Stimulated activated CD8-positive, alpha-beta memory T cell treated with anti-CD3 and anti-CD28 coated beads, Interleukin-2, amount 100 ng/mL, for 48 hours (primary cell): ENCODE data around the gene IZUMO3.
"Not testable (repeated sequence)": the region's sequence is repeated elsewhere in the genome, so short reads cannot be mapped to it uniquely, and the experiment has no call there.

Experiments used
- DNase-seq, 2 donors: peaks; one replicate each; pipeline ENCODE4 v3.0.0-alpha.2; 2020; ENCODE audit warnings: low read depth in 2 of 2

IZUMO3 gene, protein sequence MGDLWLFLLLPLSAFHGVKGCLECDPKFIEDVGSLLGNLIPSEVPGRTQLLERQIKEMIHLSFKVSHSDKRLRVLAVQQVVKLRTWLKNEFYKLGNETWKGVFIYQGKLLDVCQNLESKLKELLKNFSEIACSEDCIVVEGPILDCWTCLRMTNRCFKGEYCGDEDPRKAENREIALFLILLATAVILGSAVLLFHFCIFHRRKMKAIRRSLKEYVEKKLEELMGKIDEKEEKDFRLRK

GRCh38 chr9:24545847-24546522 lies at the start of gene IZUMO3:
TSS of gene IZUMO3 (minus strand) at chr9:24545897. CDS start at chr9:24545649, 248 bp downstream.
- DNase-seq, result no peak

DNA sequence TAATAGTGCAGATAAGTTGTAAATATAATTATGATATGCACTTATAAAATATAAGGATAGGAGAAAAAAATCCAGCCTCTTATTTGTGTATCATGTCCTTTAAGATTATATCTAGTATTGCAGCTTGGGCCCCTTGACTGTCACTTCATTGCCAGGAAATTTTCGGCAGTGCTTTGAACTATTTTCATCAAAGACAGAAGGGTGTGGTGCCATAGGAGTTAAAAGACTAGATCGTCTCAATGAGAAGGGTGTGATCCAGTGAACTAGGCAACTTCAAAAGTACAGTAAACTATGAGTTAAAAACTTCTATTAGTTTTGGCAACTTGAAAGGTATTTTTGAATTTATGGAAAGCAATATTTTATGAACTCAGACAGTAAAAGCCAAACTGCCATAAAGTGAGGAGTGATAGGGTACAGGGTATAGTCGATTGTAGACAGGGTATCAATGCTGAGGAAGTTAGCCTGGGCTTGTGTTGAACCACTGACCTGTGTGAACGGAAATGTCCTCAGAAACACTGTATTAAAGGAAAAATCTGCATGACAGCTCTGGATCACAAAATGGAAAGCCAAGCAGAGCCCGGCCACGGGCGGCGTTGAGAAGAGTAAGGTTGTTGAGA lies 48.6 kb upstream of the IZUMO3 start:
- DNase-seq, result no peak

GRCh38 chr9:24590432-24590831 lies 44.7 kb upstream of the IZUMO3 start:
- DNase-seq, result no peak

GRCh38 chr9:24587883-24588282 lies 42.2 kb upstream of the IZUMO3 start:
- no peak for DNase-seq

GRCh38 chr9:24582146-24583126 lies 36.7 kb upstream of the IZUMO3 start:
- no peak for DNase-seq

- not testable (repeated sequence) for DNase-seq
Measured at GRCh38 chr9:24580005-24580404, 34.3 kb upstream of the IZUMO3 start.

DNA sequence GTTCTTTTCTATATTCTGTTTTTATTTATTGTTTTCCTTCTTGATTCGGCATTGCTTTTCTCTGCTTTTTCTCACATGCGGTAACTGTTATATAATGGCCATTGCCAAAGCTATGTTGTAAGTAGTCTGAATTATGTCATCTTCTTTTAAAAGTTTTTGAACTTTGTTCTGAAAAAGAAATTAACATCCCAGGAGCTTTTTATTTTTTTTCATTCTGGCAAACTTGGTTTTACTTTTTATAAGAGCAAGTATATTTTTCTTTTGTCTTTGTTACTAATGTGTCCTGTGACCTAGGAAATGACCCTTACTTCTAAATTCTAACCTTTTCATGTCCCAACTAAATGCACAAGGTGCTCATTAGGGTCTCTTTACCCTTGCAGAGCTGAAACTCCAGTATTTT lies 26.7 kb upstream of the IZUMO3 start:
- no peak for DNase-seq

DNA sequence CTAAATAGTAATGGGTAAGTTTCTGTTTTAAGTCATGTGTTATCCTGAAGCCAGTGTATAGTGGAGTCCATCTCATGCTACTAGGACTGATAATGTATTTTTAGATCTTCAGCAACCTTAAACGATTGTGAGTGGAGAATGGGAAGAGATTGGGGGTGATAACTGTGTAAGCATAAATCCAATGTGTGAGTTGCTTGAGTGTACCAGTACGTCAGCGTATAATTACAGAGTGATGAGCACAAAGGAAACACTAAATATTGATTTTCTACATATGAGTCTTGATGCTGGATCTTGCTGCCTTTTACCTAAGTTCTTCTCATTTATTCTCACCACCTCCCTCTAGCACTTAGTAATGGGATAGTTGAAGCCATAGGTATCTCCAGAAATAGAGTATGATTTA lies 16.3 kb upstream of the IZUMO3 start:
- no peak for DNase-seq

GRCh38 chr9:24553183-24553552 lies 7.5 kb upstream of the IZUMO3 start:
- no peak for DNase-seq

GRCh38 chr9:24552526-24553182 lies 7.0 kb upstream of the IZUMO3 start:
- DNase-seq, result no peak

- DNase-seq, result no peak
Measured at GRCh38 chr9:24545285-24545684, 412 bp downstream of the IZUMO3 start.

DNA sequence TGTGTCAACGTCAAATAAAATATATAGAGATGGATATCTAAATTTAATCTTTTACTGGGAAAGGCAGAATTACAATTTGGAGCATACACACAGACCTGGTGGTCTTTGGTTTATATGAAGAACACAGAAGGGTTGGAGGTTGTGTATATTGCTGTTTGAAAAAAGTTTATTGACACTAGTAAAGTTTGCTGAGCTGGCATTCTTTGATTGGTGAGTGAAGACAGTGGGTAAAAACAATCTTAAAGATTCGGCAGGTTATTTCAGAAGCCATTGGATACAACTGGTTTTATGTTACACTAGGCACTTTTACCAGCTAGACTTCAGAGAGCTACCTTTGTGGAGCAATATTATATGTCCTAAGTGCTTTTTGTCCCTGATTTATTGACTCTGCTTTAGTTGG lies 27.2 kb downstream of the IZUMO3 start:
- no peak for DNase-seq

DNA sequence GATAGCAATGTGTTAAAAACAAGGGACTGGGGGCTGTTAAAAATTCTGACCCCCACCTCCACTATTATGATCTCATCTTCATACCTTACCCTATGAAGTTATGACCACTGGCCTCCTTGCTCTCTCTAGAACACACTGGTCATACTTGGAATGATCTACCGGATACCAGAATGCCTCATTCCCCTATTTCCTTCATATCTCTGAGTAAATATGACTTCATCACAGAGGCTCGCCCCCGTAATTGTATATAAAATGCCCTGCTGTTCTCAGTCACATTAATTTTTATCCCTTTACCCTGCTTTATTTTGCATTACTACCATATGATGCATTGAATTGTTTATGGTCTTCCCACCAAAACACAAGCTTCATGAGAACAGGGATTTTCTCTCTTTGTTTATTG lies 29.2 kb downstream of the IZUMO3 start:
- no peak for DNase-seq

DNA sequence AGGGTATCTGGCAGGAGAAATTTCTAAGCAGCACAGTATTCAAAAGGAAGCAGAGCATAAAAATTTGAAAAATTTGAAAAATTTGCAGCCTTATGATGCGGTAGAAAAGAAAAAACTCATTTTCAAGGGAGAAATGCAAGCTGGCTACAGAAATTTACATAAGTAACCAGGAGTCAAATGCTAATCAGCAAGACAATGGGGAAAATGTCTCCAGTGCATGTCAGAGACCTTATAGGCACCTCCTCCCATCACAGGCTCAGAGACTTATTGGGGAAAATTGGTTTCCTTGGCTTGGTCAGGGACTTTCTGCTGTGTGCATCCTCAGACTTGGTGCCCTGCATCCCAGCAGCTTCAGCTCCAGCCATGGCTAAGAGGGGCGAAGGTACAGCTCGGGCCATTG lies 35.8 kb downstream of the IZUMO3 start:
- DNase-seq, result no peak

GRCh38 chr9:24504521-24504920 lies 41.2 kb downstream of the IZUMO3 start:
- DNase-seq, result no peak

DNA sequence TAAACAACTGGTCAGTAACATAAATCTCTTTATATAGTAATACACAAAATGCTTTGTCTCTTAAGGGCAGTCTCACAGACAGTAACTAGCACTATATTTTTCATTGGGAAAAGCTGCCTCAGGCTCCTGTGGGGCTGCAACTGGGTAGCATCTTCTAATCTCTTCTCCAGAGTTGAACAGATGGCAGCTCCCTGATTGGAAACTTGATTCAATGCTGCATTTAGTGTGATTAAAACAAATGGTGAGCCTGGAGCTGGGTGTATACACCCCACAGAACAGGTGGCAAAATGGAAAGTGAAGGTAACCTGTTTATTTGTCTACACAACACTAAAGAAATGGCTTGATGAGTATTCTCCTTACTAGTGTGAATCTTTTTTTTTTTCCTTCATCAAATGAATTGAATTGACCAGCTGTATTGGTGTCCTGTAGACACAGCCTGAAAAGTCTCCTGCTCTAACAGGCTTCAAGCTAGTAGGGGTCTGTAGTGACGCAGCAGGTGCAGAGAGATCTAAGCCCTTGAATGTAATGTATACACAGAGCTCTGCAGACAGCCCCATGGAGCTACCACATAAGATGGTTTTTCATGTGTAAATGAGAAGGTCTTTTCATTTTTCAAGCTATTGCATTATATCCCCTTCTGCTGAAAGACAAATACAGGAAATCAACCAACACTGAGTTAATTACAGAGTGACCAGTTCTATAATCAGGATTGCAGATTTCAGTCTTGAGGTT lies 43.3 kb downstream of the IZUMO3 start:
- DNase-seq, result no peak

DNA sequence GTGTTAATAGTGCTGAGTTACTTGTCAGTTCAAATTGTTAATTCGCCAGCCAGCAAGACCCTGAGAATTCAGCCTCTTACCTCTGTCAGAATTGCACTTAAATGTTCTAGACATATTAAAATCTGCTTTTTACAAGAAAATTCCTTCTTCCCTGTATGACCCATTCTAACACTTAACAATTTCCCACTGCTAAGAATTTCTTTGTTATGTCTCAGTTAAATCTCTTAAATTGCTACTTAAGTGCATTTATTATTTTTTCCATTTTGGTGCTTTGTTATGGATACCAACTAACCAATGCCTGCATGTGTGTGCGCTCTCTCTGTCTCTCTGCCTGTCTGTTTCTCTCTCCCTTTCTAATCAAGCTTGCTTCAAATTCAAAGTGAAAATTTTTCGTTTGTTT lies 44.9 kb downstream of the IZUMO3 start:
- no peak for DNase-seq

- DNase-seq, result no peak
Measured at GRCh38 chr9:24498632-24499031, 47.1 kb downstream of the IZUMO3 start.

DNA sequence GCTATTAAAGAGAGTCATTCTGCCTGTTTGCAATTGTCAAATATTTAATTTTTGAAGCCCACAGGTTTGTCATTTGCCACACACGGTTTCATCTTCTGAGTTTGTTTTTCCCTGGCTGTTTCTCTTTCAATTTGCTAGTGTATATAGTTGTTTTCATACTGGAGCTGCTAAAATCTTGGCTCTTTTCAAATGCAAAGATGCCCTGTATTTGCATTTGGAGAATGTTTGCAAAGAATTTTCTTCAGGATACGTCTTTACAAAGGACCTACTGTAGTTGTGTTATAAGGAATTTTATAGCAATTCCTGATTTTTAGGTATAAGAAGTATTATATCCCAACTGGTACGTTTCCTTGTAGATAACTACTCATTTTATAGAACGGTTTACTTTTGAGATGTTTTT lies 48.0 kb downstream of the IZUMO3 start:
- DNase-seq, result no peak
